IMR-90 (cell line): ENCODE data around the gene LGMN. TPM values are rescaled to one million over a fixed set of nuclear protein-coding genes. Genes with fewer than 3 reads are reported as not detected.

Experiments used
- ATAC-seq: fragments of 200-7000 bp; cut with Tn5 transposase; 2 replicates; pipeline ENCODE4 v1.9.1; 2020; ENCODE audit warnings: low read depth, mild to moderate bottlenecking, moderate library complexity
- BruUV-seq: library from RNA; stranded (reverse); fragments of 400-500 nt; replicated peaks from 2 replicates; lab custom pipeline; 2021; lab: Mats Ljungman, UMichigan
- CTCF ChIA-PET: fragments of 300-600 bp; formaldehyde crosslinking; extraction: SDS; loops from one replicate; lab custom pipeline; 2021; ENCODE audit warnings: antibody characterized with exemption; lab: Yijun Ruan, JAX
- POLR2A ChIA-PET: fragments of 300-600 bp; sonication (Branson Sonifier 250); formaldehyde crosslinking; loops from one replicate; lab custom pipeline; 2022; ENCODE audit warnings: antibody characterized with exemption; ENCODE audit not compliant: unreplicated experiment; lab: Charles Lee
- DNase-seq: peaks from one replicate; pipeline ENCODE4 v3.0.0; 2013
- H2AFZ ChIP-seq: replicated peaks from 2 replicates; pipeline ENCODE3; 2013; ENCODE audit warnings: low read length, mild to moderate bottlenecking; ENCODE audit not compliant: poor library complexity
- H2AK5ac ChIP-seq: 2 replicates; pipeline ENCODE4 v1.6.1; 2013; ENCODE audit warnings: low read depth, low read length, inconsistent platforms
- H2AK9ac ChIP-seq: replicated peaks from 2 replicates; pipeline ENCODE3; 2013; ENCODE audit warnings: mild to moderate bottlenecking, low read depth, low read length, moderate library complexity; ENCODE audit not compliant: poor library complexity
- H2BK120ac ChIP-seq: 2 replicates; pipeline ENCODE4 v1.6.1; 2013; ENCODE audit warnings: low read depth, low read length, inconsistent platforms
- H2BK15ac ChIP-seq: 3 replicates; pipeline ENCODE4 v1.6.1; 2013; ENCODE audit warnings: low read depth, low read length, inconsistent platforms
- H2BK20ac ChIP-seq: 2 replicates; pipeline ENCODE4 v1.6.1; 2013; ENCODE audit warnings: low read depth, mild to moderate bottlenecking, inconsistent platforms, low read length, moderate library complexity
- H2BK5ac ChIP-seq: 2 replicates; pipeline ENCODE4 v1.6.1; 2013; ENCODE audit warnings: mild to moderate bottlenecking, low read depth, low read length, inconsistent platforms; ENCODE audit not compliant: poor library complexity, severe bottlenecking
- H3K14ac ChIP-seq: replicated peaks from 2 replicates; pipeline ENCODE4 v1.6.1; 2013; ENCODE audit warnings: low read depth, low read length, inconsistent platforms
- H3K18ac ChIP-seq: 2 replicates; pipeline ENCODE4 v1.6.1; 2013; ENCODE audit warnings: low read depth, low read length, control low read depth
- H3K23ac ChIP-seq: 2 replicates; pipeline ENCODE4 v1.6.1; 2013; ENCODE audit warnings: low read depth, low read length, inconsistent platforms
- H3K27ac ChIP-seq: 2 replicates; pipeline ENCODE4 v1.5.1; 2013; ENCODE audit warnings: mild to moderate bottlenecking, control low read depth, low read length; ENCODE audit not compliant: insufficient read depth
- H3K27me3 ChIP-seq: 2 replicates; pipeline ENCODE4 v1.6.1; 2013; ENCODE audit warnings: low read length; ENCODE audit not compliant: control insufficient read depth, insufficient read depth
- H3K36me3 ChIP-seq: 2 replicates; pipeline ENCODE4 v1.6.1; 2013; ENCODE audit warnings: low read length, mixed read lengths; ENCODE audit not compliant: control insufficient read depth, insufficient read depth
- H3K4ac ChIP-seq: 2 replicates; pipeline ENCODE4 v1.6.1; 2013; ENCODE audit warnings: low read depth, low read length, inconsistent platforms
- H3K4me1 ChIP-seq: 2 replicates; pipeline ENCODE4 v1.6.1; 2013; ENCODE audit warnings: low read length, mixed read lengths; ENCODE audit not compliant: control insufficient read depth, insufficient read depth
- H3K4me2 ChIP-seq: 2 replicates; pipeline ENCODE4 v1.6.1; 2013; ENCODE audit warnings: low read depth, mild to moderate bottlenecking, control low read depth, low read length, moderate library complexity
- H3K4me3 ChIP-seq: 2 replicates; pipeline ENCODE4 v1.5.1; 2013; ENCODE audit warnings: low read depth, mild to moderate bottlenecking, control low read depth, low read length, moderate library complexity; ENCODE audit not compliant: insufficient read depth
- H3K56ac ChIP-seq: 2 replicates; pipeline ENCODE4 v1.6.1; 2013; ENCODE audit warnings: low read length, inconsistent platforms; ENCODE audit not compliant: insufficient read depth; ENCODE audit errors: extremely low read depth
- H3K79me1 ChIP-seq, 2 experiments: 2 replicates each; pipeline ENCODE4 v1.6.1; 2013; ENCODE audit warnings: low read length in 2 of 2, inconsistent platforms in 1 of 2, low read depth in 1 of 2
- H3K9ac ChIP-seq: 2 replicates; pipeline ENCODE4 v1.6.1; 2013; ENCODE audit warnings: low read depth, low read length, control low read depth
- H3K9me1 ChIP-seq: 2 replicates; pipeline ENCODE4 v1.6.1; 2013; ENCODE audit warnings: low read length, inconsistent platforms; ENCODE audit not compliant: insufficient read depth
- H3K9me3 ChIP-seq: 2 replicates; pipeline ENCODE4 v1.6.1; 2013; ENCODE audit warnings: low read length; ENCODE audit not compliant: control insufficient read depth, insufficient read depth
- H4K20me1 ChIP-seq: 2 replicates; pipeline ENCODE4 v1.6.1; 2013; ENCODE audit warnings: low read length, inconsistent platforms; ENCODE audit not compliant: insufficient read depth
- H4K5ac ChIP-seq: 2 replicates; pipeline ENCODE4 v1.6.1; 2013; ENCODE audit warnings: mild to moderate bottlenecking, low read depth, low read length, control low read depth
- H4K8ac ChIP-seq, 2 experiments: 2 replicates each; pipeline ENCODE4 v1.6.1; 2013; ENCODE audit warnings: low read depth in 2 of 2, low read length in 2 of 2, control low read depth in 1 of 2, inconsistent platforms in 1 of 2
- H4K91ac ChIP-seq: 2 replicates; pipeline ENCODE4 v1.6.1; 2013; ENCODE audit warnings: low read depth, low read length, inconsistent platforms; ENCODE audit not compliant: insufficient read depth
- ELK1 ChIP-seq: fragments of 150-350 bp; IDR thresholded peaks from 2 replicates; pipeline ENCODE4 v1.6.1; 2016; ENCODE audit warnings: low read depth, mild to moderate bottlenecking, low read length, moderate library complexity, borderline replicate concordance
- RFX5 ChIP-seq: IDR thresholded peaks from 2 replicates; pipeline ENCODE4 v1.8.0; 2012; ENCODE audit warnings: low read depth, mild to moderate bottlenecking, low read length, moderate library complexity
- WGBS, 2 experiments: methylation state at CpG; one replicate each; pipeline versions ENCODE4 v1.1.5 to v1.1.7; 2013; ENCODE audit warnings: missing lambda C conversion rate in 2 of 2; ENCODE audit not compliant: insufficient read length in 1 of 2; ENCODE audit errors: extremely low coverage in 2 of 2; 5-methylcytosine and 5-hydroxymethylcytosine counted together
- dilution Hi-C: fragments of 300-500 bp; cut with HindIII; formaldehyde crosslinking; loops from one replicate; pipeline ENCODE4 v1.14.3; 2018; ENCODE audit warnings: low sequenced_read_pairs; ENCODE audit not compliant: unreplicated experiment
- in situ Hi-C: fragments of 300-500 bp; cut with MboI; formaldehyde crosslinking; loops from 3 replicates; pipeline ENCODE4 v1.14.3; 2019; ENCODE audit warnings: low sequenced_read_pairs, inconsistent platforms, mixed read lengths
- intact Hi-C: fragments of 100-400 bp; cut with micrococcal nuclease; formaldehyde crosslinking; loops from 2 replicates; pipeline ENCODE4 v1.10.0; 2022
- polyA plus RNA-seq, 3 experiments: library from polyadenylated mRNA; depleted of rRNA; stranded (reverse); fragments of >200 nt; gene quantifications; 2 replicates each; pipeline ENCODE4 v1.2.3, GENCODE V29; 2012; ENCODE audit warnings: low replicate concordance in 1 of 3
- total RNA-seq: library from RNA; depleted of rRNA; stranded (reverse); fragments of >200 nt; gene quantifications from 2 replicates; pipeline ENCODE4 v1.2.3, GENCODE V29; 2012

LGMN gene
- total and polyA plus RNA-seq, 2 of the 4 experiments (the other 2 are of a cell fraction) = 19.2 to 39.3 TPM

DNA sequence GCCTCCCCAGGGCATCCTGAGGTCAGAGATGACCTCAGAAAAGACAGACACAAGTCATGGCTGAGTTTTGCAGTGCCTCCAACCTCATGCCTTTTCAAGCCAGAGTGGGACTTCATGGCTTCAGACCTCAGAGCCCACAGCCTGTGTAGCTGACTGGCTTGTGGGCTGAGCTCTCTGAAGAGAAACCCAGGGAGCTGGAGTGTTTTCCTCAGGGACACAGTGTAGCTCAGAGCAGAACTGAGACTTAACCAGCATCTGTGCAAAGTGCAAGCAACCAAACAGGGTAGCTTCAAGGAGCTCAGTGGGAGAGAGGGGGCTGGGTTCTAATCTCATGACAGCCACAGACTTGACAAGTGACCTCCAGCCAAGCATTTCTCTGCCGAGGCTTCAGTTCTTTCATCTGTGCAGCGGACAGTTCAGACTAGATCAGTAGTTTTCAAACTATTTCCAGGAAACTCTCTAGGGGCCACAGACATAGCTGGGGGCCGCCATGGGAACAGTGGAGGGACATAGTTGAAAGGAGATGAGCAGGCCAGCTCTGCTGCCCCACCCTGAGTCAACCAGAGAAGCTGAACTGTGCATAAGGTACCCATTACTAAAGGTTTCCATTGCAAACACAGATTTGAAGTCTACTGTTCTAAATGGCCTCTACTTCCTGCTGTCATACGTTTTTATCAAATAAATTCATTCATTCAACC, 80.0 kb downstream of the LGMN start:
- BruUV-seq = no TSS peak
- H3K9me1 ChIP-seq = peaks cover 9% of the 10 kb centered on the region
- H2BK5ac ChIP-seq = no peak overlapping the region
- ATAC-seq (no peak), DNase-seq (no peak)
- no peaks in the 10 kb centered on the region for H3K27me3 ChIP-seq
- H2BK120ac ChIP-seq = no peak overlapping the region
- H4K8ac ChIP-seq = no peak overlapping the region
- intact Hi-C loops (no loop called here), dilution Hi-C loops (no loop called here), in situ Hi-C loops (no loop called here)
- no peak overlapping the region for H3K4ac ChIP-seq
- H3K9ac ChIP-seq = no peak overlapping the region
- TF ChIP-seq RFX5 = no peak
- TF ChIP-seq ELK1 = no peak
- no peak overlapping the region for H3K18ac ChIP-seq
- H2BK20ac ChIP-seq = no peak overlapping the region
- POLR2A ChIA-PET = no interaction called here
- peaks cover 4% of the 10 kb centered on the region for H3K36me3 ChIP-seq
- H3K4me2 ChIP-seq = no peak overlapping the region
- no peak overlapping the region for H3K27ac ChIP-seq
- no peak overlapping the region for H3K56ac ChIP-seq
- no peak overlapping the region for H2AFZ ChIP-seq
- 33% methylated on average over 1 of the region's 4 CpGs; no CpG with 5 or more reads in 1 of the 2 experiments for WGBS, 2 experiments
- H2AK9ac ChIP-seq = no peak overlapping the region
- H3K79me1 ChIP-seq = peaks cover 12 to 16% of the 10 kb centered on the region in 2 experiments
- H2AK5ac ChIP-seq = no peak overlapping the region
- no peak overlapping the region for H3K23ac ChIP-seq
- H2BK15ac ChIP-seq = no peak overlapping the region
- CTCF ChIA-PET = no interaction called here
- no peaks in the 10 kb centered on the region for H4K20me1 ChIP-seq
- H3K14ac ChIP-seq = no peak overlapping the region
- H3K9me3 ChIP-seq = no peaks in the 10 kb centered on the region
- no peak overlapping the region for H3K4me3 ChIP-seq
- H4K5ac ChIP-seq = no peak overlapping the region
- H4K91ac ChIP-seq = no peak overlapping the region
- H3K4me1 ChIP-seq = peaks cover 2% of the 10 kb centered on the region; the same call in 1 of the 2 replicates
